NCI-H748 (cell line): ENCODE measurements around the gene SMYD3.

Experiments
- DNase-seq: peaks from one replicate; lab custom pipeline; 2025; ENCODE audit not compliant: unreplicated experiment; lab: John Stamatoyannopoulos, UW

The SMYD3 gene

GRCh38 chr1:246283771-246284410, 223.2 kb downstream of the SMYD3 start:
- no peak for DNase-seq

- no peak for DNase-seq
These were observed 225.4 kb downstream of the SMYD3 start for GRCh38 chr1:246281639-246282038.

- DNase-seq, result no peak
These were observed 225.9 kb downstream of the SMYD3 start for GRCh38 chr1:246281195-246281594.

GRCh38 chr1:246280551-246280950, 226.5 kb downstream of the SMYD3 start:
- DNase-seq, result peak; percentile 48

GRCh38 chr1:246279402-246279801, 227.7 kb downstream of the SMYD3 start:
- no peak for DNase-seq

GRCh38 chr1:246278371-246278770, 228.7 kb downstream of the SMYD3 start:
- no peak for DNase-seq

GRCh38 chr1:246275036-246275435, 232.0 kb downstream of the SMYD3 start:
- no peak for DNase-seq

GRCh38 chr1:246274186-246274585, 232.9 kb downstream of the SMYD3 start:
- DNase-seq, result no peak

GRCh38 chr1:246271516-246271915, 235.6 kb downstream of the SMYD3 start:
- no peak for DNase-seq

- DNase-seq, result no peak
These were observed 236.8 kb downstream of the SMYD3 start for GRCh38 chr1:246270236-246270635.

- no peak for DNase-seq
These were observed 237.6 kb downstream of the SMYD3 start for GRCh38 chr1:246269466-246269865.

GRCh38 chr1:246267896-246268295, 239.2 kb downstream of the SMYD3 start:
- no peak for DNase-seq

- DNase-seq, result no peak
These were observed 239.7 kb downstream of the SMYD3 start for GRCh38 chr1:246267426-246267825.

- DNase-seq, result no peak
These were observed 241.6 kb downstream of the SMYD3 start for GRCh38 chr1:246265481-246265880.

GRCh38 chr1:246262281-246262680, 244.8 kb downstream of the SMYD3 start:
- DNase-seq, result no peak

- no peak for DNase-seq
These were observed 245.4 kb downstream of the SMYD3 start for GRCh38 chr1:246261639-246262038.

- DNase-seq, result no peak
These were observed 248.8 kb downstream of the SMYD3 start for GRCh38 chr1:246258250-246258649.

GRCh38 chr1:246255773-246256172, 251.3 kb downstream of the SMYD3 start:
- DNase-seq, result no peak

GRCh38 chr1:246254854-246255253, 252.2 kb downstream of the SMYD3 start:
- DNase-seq, result no peak

- no peak for DNase-seq
These were observed 260.6 kb downstream of the SMYD3 start for GRCh38 chr1:246246430-246246829.

GRCh38 chr1:246245541-246245940, 261.5 kb downstream of the SMYD3 start:
- DNase-seq, result no peak

GRCh38 chr1:246232126-246232525, 275.0 kb downstream of the SMYD3 start:
- no peak for DNase-seq

- no peak for DNase-seq
These were observed 281.0 kb downstream of the SMYD3 start for GRCh38 chr1:246226041-246226440.
